Effector CD4-positive, alpha-beta T cell (primary cell): Measurements from ENCODE around the gene SUPV3L1.
"Not testable (repeated sequence)": the region's sequence is repeated elsewhere in the genome, so short reads cannot be mapped to it uniquely, and the experiment has no call there.

ENCODE experiments used
- DNase-seq: peaks from one replicate; pipeline ENCODE4 v3.0.0-alpha.2; 2020
- total RNA-seq: gene quantifications from one replicate; lab custom pipeline; 2026; lab: John Stamatoyannopoulos, UW

The SUPV3L1 gene
- total RNA-seq: 64.0 reads per million, percentile 74 among the genes with 10 or more reads in this experiment

- DNase-seq: peak; percentile 77
Observed at GRCh38 chr10:69179743-69180524, at the start of gene SUPV3L1. Gene SUPV3L1, plus strand, starts transcription at chr10:69180234. Its CDS starts 58 bp downstream, at chr10:69180292.

- no peak for DNase-seq
Observed at GRCh38 chr10:69130251-69130650, 49.8 kb upstream of the SUPV3L1 start.

- no peak for DNase-seq
Observed at GRCh38 chr10:69139961-69140360, 40.1 kb upstream of the SUPV3L1 start.

GRCh38 chr10:69141304-69141703 lies 38.7 kb upstream of the SUPV3L1 start:
- no peak for DNase-seq

GRCh38 chr10:69142074-69142473 lies 38.0 kb upstream of the SUPV3L1 start:
- not testable (repeated sequence) for DNase-seq

- no peak for DNase-seq
Observed at GRCh38 chr10:69142983-69143382, 37.1 kb upstream of the SUPV3L1 start.

GRCh38 chr10:69145329-69145728 lies 34.7 kb upstream of the SUPV3L1 start:
- no peak for DNase-seq

- no peak for DNase-seq
Observed at GRCh38 chr10:69145864-69146263, 34.2 kb upstream of the SUPV3L1 start.

- no peak for DNase-seq
Observed at GRCh38 chr10:69146759-69147158, 33.3 kb upstream of the SUPV3L1 start.

- DNase-seq: no peak
Observed at GRCh38 chr10:69151984-69152383, 28.1 kb upstream of the SUPV3L1 start.

GRCh38 chr10:69153227-69153626 lies 26.8 kb upstream of the SUPV3L1 start:
- DNase-seq: no peak

- no peak for DNase-seq
Observed at GRCh38 chr10:69160809-69161241, 19.2 kb upstream of the SUPV3L1 start.

GRCh38 chr10:69168493-69168892 lies 11.5 kb upstream of the SUPV3L1 start:
- no peak for DNase-seq

GRCh38 chr10:69172241-69172982 lies 7.6 kb upstream of the SUPV3L1 start:
- DNase-seq: no peak

- not testable (repeated sequence) for DNase-seq
Observed at GRCh38 chr10:69175326-69175725, 4.7 kb upstream of the SUPV3L1 start.

- DNase-seq: no peak
Observed at GRCh38 chr10:69176823-69177222, 3.2 kb upstream of the SUPV3L1 start.

- DNase-seq: peak; percentile 34
Observed at GRCh38 chr10:69179089-69179742, 818 bp upstream of the SUPV3L1 start.

- peak; percentile 12 for DNase-seq
Observed at GRCh38 chr10:69180525-69181204, 631 bp downstream of the SUPV3L1 start.

- DNase-seq: no peak
Observed at GRCh38 chr10:69181433-69181832, 1.4 kb downstream of the SUPV3L1 start.

GRCh38 chr10:69182005-69182404 lies 2.0 kb downstream of the SUPV3L1 start:
- no peak for DNase-seq

- no peak for DNase-seq
Observed at GRCh38 chr10:69186524-69186923, 6.5 kb downstream of the SUPV3L1 start.

GRCh38 chr10:69201045-69201444 lies 21.0 kb downstream of the SUPV3L1 start:
- DNase-seq: no peak

- no peak for DNase-seq
Observed at GRCh38 chr10:69202332-69202731, 22.3 kb downstream of the SUPV3L1 start.
